H1 (cell line): Measurements from ENCODE around the gene ABCG5. TPM values are rescaled to one million over a fixed set of nuclear protein-coding genes. Genes with fewer than 3 reads are reported as not detected.

Experiments
- CTCF ChIA-PET: fragments of 300-600 bp; sonication (Branson Sonifier 250); formaldehyde crosslinking; loops from one replicate; lab custom pipeline; 2021; ENCODE audit not compliant: partially characterized antibody; lab: Charles Lee
- POLR2A ChIA-PET: fragments of 300-600 bp; sonication (Branson Sonifier 250); formaldehyde crosslinking; loops from one replicate; lab custom pipeline; 2021; ENCODE audit warnings: inconsistent platforms; ENCODE audit not compliant: partially characterized antibody; lab: Charles Lee
- DNase-seq, 2 experiments: peaks; one replicate each; pipeline versions ENCODE4 v3.0.0 to v3.0.0-alpha.2; 2010 to 2022; ENCODE audit warnings: low spot score in 2 of 2, low read depth in 1 of 2, mixed read lengths in 1 of 2
- FAIRE-seq: peaks from 2 replicates; lab custom pipeline; 2011; peaks lifted over from hg19 to GRCh38; lab: Jason Lieb, UNC
- H2AFZ ChIP-seq: 2 replicates; pipeline ENCODE4 v1.8.1; 2012; ENCODE audit warnings: low read length, inconsistent platforms
- H2AK5ac ChIP-seq: 2 replicates; pipeline ENCODE4 v1.6.1; 2013; ENCODE audit warnings: low read depth, low read length
- H2BK120ac ChIP-seq: replicated peaks from 2 replicates; pipeline ENCODE3; 2013; ENCODE audit warnings: low read depth, low read length, inconsistent platforms
- H2BK12ac ChIP-seq: 2 replicates; pipeline ENCODE4 v1.6.1; 2013; ENCODE audit warnings: low read depth, low read length
- H2BK15ac ChIP-seq: 2 replicates; pipeline ENCODE4 v1.6.1; 2013; ENCODE audit warnings: low read length
- H2BK20ac ChIP-seq: 2 replicates; pipeline ENCODE4 v1.6.1; 2013; ENCODE audit warnings: low read length
- H2BK5ac ChIP-seq: 2 replicates; pipeline ENCODE4 v1.6.1; 2013; ENCODE audit warnings: low read depth, low read length
- H3K14ac ChIP-seq: 2 replicates; pipeline ENCODE4 v1.6.1; 2013; ENCODE audit warnings: inconsistent platforms; ENCODE audit not compliant: insufficient read length
- H3K18ac ChIP-seq: 2 replicates; pipeline ENCODE4 v1.6.1; 2013; ENCODE audit warnings: low read length; ENCODE audit errors: extremely low read depth
- H3K23ac ChIP-seq: 2 replicates; pipeline ENCODE4 v1.6.1; 2013; ENCODE audit warnings: inconsistent platforms; ENCODE audit not compliant: insufficient read length
- H3K23me2 ChIP-seq: 2 replicates; pipeline ENCODE4 v1.6.1; 2013; ENCODE audit warnings: low read depth, low read length
- H3K27ac ChIP-seq: 2 replicates; pipeline ENCODE4 v1.6.1; 2011; ENCODE audit warnings: low read depth, low read length, inconsistent platforms
- H3K27me3 ChIP-seq, 4 experiments: replicated peaks in 1 of 4; 1 replicate in 1 of 4; 2 replicates in 3 of 4; pipeline versions ENCODE4 v1.6.1 to v1.8.1; 2011 to 2013; ENCODE audit warnings: low read length in 3 of 4, mild to moderate bottlenecking in 3 of 4, inconsistent platforms in 2 of 4, mixed read lengths in 2 of 4, moderate library complexity in 1 of 4; ENCODE audit not compliant: control insufficient read depth in 3 of 4, insufficient read depth in 3 of 4; ENCODE audit errors: extremely low read depth in 1 of 4
- H3K36me3 ChIP-seq, 4 experiments: 2 replicates each; pipeline versions ENCODE4 v1.6.1 to v1.8.1; 2011 to 2013; ENCODE audit warnings: mild to moderate bottlenecking in 4 of 4, low read length in 3 of 4, moderate library complexity in 2 of 4, control low read depth in 1 of 4, inconsistent platforms in 1 of 4; ENCODE audit not compliant: insufficient read depth in 4 of 4, control insufficient read depth in 2 of 4
- H3K4ac ChIP-seq: replicated peaks from 2 replicates; pipeline ENCODE3; 2013; ENCODE audit warnings: low read length, low read depth, mixed read lengths, inconsistent platforms; ENCODE audit not compliant: insufficient read length
- H3K4me1 ChIP-seq, 4 experiments: replicated peaks in 1 of 4; 1 replicate in 1 of 4; 2 replicates in 3 of 4; pipeline versions ENCODE4 v1.6.1 to v1.8.1; 2011 to 2013; ENCODE audit warnings: low read length in 3 of 4, inconsistent platforms in 2 of 4, mixed read lengths in 1 of 4; ENCODE audit not compliant: insufficient read depth in 4 of 4, control insufficient read depth in 3 of 4
- H3K4me2 ChIP-seq, 2 experiments: 2 replicates each; pipeline versions ENCODE4 v1.6.1 to v1.8.1; 2011 to 2013; ENCODE audit warnings: low read depth in 2 of 2, low read length in 2 of 2, control low read depth in 1 of 2, inconsistent platforms in 1 of 2, mild to moderate bottlenecking in 1 of 2; ENCODE audit not compliant: insufficient read depth in 1 of 2
- H3K4me3 ChIP-seq, 4 experiments: fragments of 200-600, 300-600 bp in 1 of 4; sonication (generic), shearing (Covaris generic), sonication (Bioruptor Twin) in 1 of 4; 2 replicates each; pipeline versions ENCODE4 v1.5.1 to v1.8.1; 2011 to 2016; ENCODE audit warnings: low read length in 4 of 4, low read depth in 3 of 4, control low read depth in 2 of 4, inconsistent platforms in 2 of 4, mild to moderate bottlenecking in 2 of 4, mixed read lengths in 1 of 4, moderate library complexity in 1 of 4; ENCODE audit not compliant: insufficient read depth in 2 of 4; ENCODE audit errors: extremely low read depth in 1 of 4
- H3K56ac ChIP-seq: replicated peaks from 2 replicates; pipeline ENCODE3; 2013; ENCODE audit warnings: low read depth, mild to moderate bottlenecking, mixed read lengths, low read length, inconsistent platforms; ENCODE audit not compliant: insufficient read length
- H3K79me1 ChIP-seq: 2 replicates; pipeline ENCODE4 v1.6.1; 2013; ENCODE audit warnings: low read depth, low read length, control low read depth
- H3K79me2 ChIP-seq, 2 experiments: 2 replicates each; pipeline versions ENCODE4 v1.6.1 to v1.8.1; 2012 to 2013; ENCODE audit warnings: low read length in 2 of 2, mild to moderate bottlenecking in 2 of 2, inconsistent platforms in 1 of 2; ENCODE audit not compliant: insufficient read depth in 2 of 2, control insufficient read depth in 1 of 2
- H3K9ac ChIP-seq, 4 experiments: replicated peaks in 1 of 4; 1 replicate in 1 of 4; 2 replicates in 3 of 4; pipeline versions ENCODE4 v1.6.1 to v1.8.1; 2011 to 2013; ENCODE audit warnings: low read depth in 3 of 4, low read length in 3 of 4, control low read depth in 2 of 4, mild to moderate bottlenecking in 2 of 4, moderate library complexity in 2 of 4, inconsistent platforms in 1 of 4; ENCODE audit errors: extremely low read depth in 1 of 4
- H3K9me3 ChIP-seq, 2 experiments: 2 replicates each; pipeline versions ENCODE4 v1.6.1 to v1.8.1; 2012 to 2013; ENCODE audit warnings: mild to moderate bottlenecking in 2 of 2, moderate library complexity in 2 of 2, control low read depth in 1 of 2, inconsistent platforms in 1 of 2, low read depth in 1 of 2, low read length in 1 of 2, mixed read lengths in 1 of 2; ENCODE audit not compliant: insufficient read depth in 2 of 2
- H4K20me1 ChIP-seq, 2 experiments: replicated peaks in 1 of 2; 2 replicates each; pipeline versions ENCODE3 to v1.8.1; 2011 to 2013; ENCODE audit warnings: inconsistent platforms in 2 of 2, low read length in 2 of 2, mild to moderate bottlenecking in 1 of 2; ENCODE audit not compliant: insufficient read depth in 2 of 2, control insufficient read depth in 1 of 2
- H4K5ac ChIP-seq: 2 replicates; pipeline ENCODE4 v1.6.1; 2013; ENCODE audit warnings: low read length, low read depth, mixed read lengths, inconsistent platforms; ENCODE audit not compliant: insufficient read length
- H4K8ac ChIP-seq: 2 replicates; pipeline ENCODE4 v1.8.0; 2013; ENCODE audit warnings: mild to moderate bottlenecking, moderate library complexity, low read length, inconsistent platforms; ENCODE audit not compliant: insufficient read depth; ENCODE audit errors: extremely low read depth
- H4K91ac ChIP-seq: replicated peaks from 2 replicates; pipeline ENCODE3; 2013; ENCODE audit warnings: low read length, mixed read lengths, inconsistent platforms; ENCODE audit not compliant: insufficient read length
- ATF2 ChIP-seq: IDR thresholded peaks from 2 replicates; pipeline ENCODE4 v1.6.1; 2012; ENCODE audit warnings: low read length, inconsistent platforms
- FOSL1 ChIP-seq: IDR thresholded peaks from 2 replicates; pipeline ENCODE4 v1.6.1; 2011; ENCODE audit warnings: mild to moderate bottlenecking, low read depth, low read length, moderate library complexity; ENCODE audit not compliant: insufficient read depth
- PHF8 ChIP-seq: fragments of 200-600 bp; sonication (generic); conservative IDR thresholded peaks from 2 replicates; pipeline ENCODE4 v1.7.1; 2012; ENCODE audit warnings: low read depth, mild to moderate bottlenecking, inconsistent platforms, low read length, moderate library complexity
- WGBS, 2 experiments: shearing (Covaris generic) in 1 of 2; methylation state at CpG; one replicate each; pipeline versions ENCODE4 v1.1.6 to v1.1.7; 2013 to 2015; ENCODE audit warnings: low lambda C conversion rate in 2 of 2, mixed read lengths in 2 of 2, inconsistent platforms in 1 of 2, low coverage in 1 of 2, missing lambda C conversion rate in 1 of 2; ENCODE audit not compliant: insufficient replicate concordance in 2 of 2, insufficient coverage in 1 of 2, insufficient read length in 1 of 2; ENCODE audit errors: extremely low coverage in 1 of 2, missing lambda C conversion rate in 1 of 2; 5-methylcytosine and 5-hydroxymethylcytosine counted together
- polyA plus RNA-seq, 7 experiments: library from polyadenylated mRNA; depleted of rRNA in 3 of 7; stranded (reverse) in 5 of 7; unstranded in 2 of 7; fragments of >200 nt in 5 of 7; fragments of 200-250 nt in 2 of 7; gene quantifications; 1 replicate in 5 of 7; 2 replicates in 1 of 7; 4 replicates in 1 of 7; pipeline versions ENCODE4 v1.2.1 to v1.2.3, GENCODE V29; 2011 to 2013; ENCODE audit warnings: missing spikeins in 2 of 7, mixed read lengths in 2 of 7
- total RNA-seq: library from RNA; stranded (reverse); fragmentation: NEBNext Ultra II Directional; extraction: Animal tissue kit (Norgen Biotek cat#: 25700); gene quantifications from 2 replicates; pipeline ENCODE4 v1.2.1, GENCODE V29; 2021

The ABCG5 gene
- total and polyA plus RNA-seq, 2 of the 8 experiments (the other 6 are each of a cell fraction or from before 2014, with no cell fraction given), result not detected

DNA sequence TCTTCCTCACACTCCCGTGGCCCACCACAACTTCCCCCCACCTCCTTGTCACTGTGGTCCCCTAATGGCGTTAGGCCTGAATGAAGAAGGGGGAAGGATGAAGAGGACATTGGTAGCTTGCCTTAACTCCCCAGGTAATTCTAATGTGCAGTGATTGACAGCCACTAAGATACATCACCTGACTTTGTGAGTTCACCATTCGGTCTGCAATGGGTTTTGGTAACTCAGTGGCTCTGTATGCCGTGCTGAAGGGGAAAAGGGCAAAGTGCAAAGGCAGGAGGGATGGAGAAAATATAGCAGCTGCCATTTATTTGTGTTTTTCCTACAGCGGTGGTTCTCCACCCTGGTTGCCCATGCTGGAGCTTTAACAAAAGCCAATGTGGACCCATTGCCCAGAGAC, 42.3 kb upstream of the ABCG5 start:
- Histone ChIP-seq H4K8ac (no peak overlapping the region), H2BK20ac (no peak overlapping the region), H3K56ac (no peak overlapping the region), H3K4me1 (peaks cover 0 to 5% (median 0%) of the 10 kb centered on the region in 4 experiments; a peak in 1 of 7 replicates), H3K79me2 (no peaks in the 10 kb centered on the region), H3K27ac (no peak overlapping the region), H4K91ac (peak overlapping the region; percentile 48), H3K4me3 (no peak overlapping the region), H3K27me3 (no peaks in the 10 kb centered on the region), H3K4me2 (no peak overlapping the region), H3K4ac (no peak overlapping the region), H2BK15ac (no peak overlapping the region), H3K14ac (no peak overlapping the region), H3K79me1 (no peaks in the 10 kb centered on the region), H4K5ac (no peak overlapping the region), H2BK12ac (no peak overlapping the region), H2BK5ac (no peak overlapping the region), H3K18ac (no peak overlapping the region), H2BK120ac (no peak overlapping the region), H3K23ac (no peak overlapping the region), H3K36me3 (no peaks in the 10 kb centered on the region; a peak in 1 of 8 replicates), H3K9me3 (no peaks in the 10 kb centered on the region), H2AK5ac (no peak overlapping the region; the same call in 1 of the 2 replicates), H4K20me1 (no peaks in the 10 kb centered on the region), H2AFZ (no peak overlapping the region), H3K9ac (no peak overlapping the region), H3K23me2 (no peaks in the 10 kb centered on the region)
- TF ChIP-seq PHF8, result no peak
- TF ChIP-seq ATF2, result no peak
- TF ChIP-seq FOSL1, result no peak
- no peak for DNase-seq
- FAIRE-seq, result no peak
- 86% methylated on average over 5 of the region's 5 CpGs; no CpG with 5 or more reads in 1 of the 2 experiments for WGBS, 2 experiments
- ChIA-PET CTCF (interaction anchor here (0.6 to 1.3 kb wide), 3 partner anchors 12 to 85 kb away, joined by 3 read pairs; no protein-coding TSS in a partner anchor), POLR2A (interaction anchor here (0.9 kb wide), 1 partner anchor 114 kb away, joined by 3 read pairs; no protein-coding TSS in a partner anchor)
